NT2/D1 (cell line): ENCODE results near the gene NRXN3.

ENCODE experiments used
- DNase-seq: peaks from one replicate; pipeline ENCODE4 v3.0.0-alpha.2; 2011; ENCODE audit warnings: low read depth, low spot score
- H3K27me3 ChIP-seq: 2 replicates; pipeline ENCODE4 v1.6.0; 2011; ENCODE audit warnings: mild to moderate bottlenecking; ENCODE audit not compliant: insufficient read length, insufficient read depth
- H3K36me3 ChIP-seq: 2 replicates; pipeline ENCODE4 v1.6.1; 2011; ENCODE audit warnings: mild to moderate bottlenecking, low read length, mixed read lengths; ENCODE audit not compliant: insufficient read depth, insufficient read length
- H3K4me1 ChIP-seq: 2 replicates; pipeline ENCODE4 v1.5.1; 2011; ENCODE audit not compliant: insufficient read depth, insufficient read length
- H3K4me3 ChIP-seq: 2 replicates; pipeline ENCODE4 v1.5.1; 2011; ENCODE audit warnings: low read depth; ENCODE audit not compliant: insufficient read length
- H3K9ac ChIP-seq: 2 replicates; pipeline ENCODE4 v1.6.0; 2011; ENCODE audit warnings: low read depth; ENCODE audit not compliant: insufficient read length
- H3K9me3 ChIP-seq: 2 replicates; pipeline ENCODE4 v1.5.1; 2011; ENCODE audit warnings: mild to moderate bottlenecking, low read length; ENCODE audit not compliant: insufficient read depth
- SUZ12 ChIP-seq: IDR thresholded peaks from 2 replicates; pipeline ENCODE4 v1.6.1; 2011; ENCODE audit not compliant: insufficient read length, insufficient read depth; ENCODE audit errors: extremely low read depth
- YY1 ChIP-seq: IDR thresholded peaks from 2 replicates; pipeline ENCODE4 v1.6.1; 2011; ENCODE audit not compliant: insufficient read length, insufficient read depth
- ZNF274 ChIP-seq: IDR thresholded peaks from 2 replicates; pipeline ENCODE4 v1.6.1; 2011; ENCODE audit warnings: mild to moderate bottlenecking, low read depth, low read length

The NRXN3 gene

GRCh38 chr14:78823035-78823434 lies 652.9 kb downstream of the NRXN3 start:
- no peak overlapping the region for H3K4me3 ChIP-seq
- H3K36me3 ChIP-seq: no peaks in the 10 kb centered on the region
- H3K4me1 ChIP-seq: no peaks in the 10 kb centered on the region
- no peak for DNase-seq
- no peak for TF ChIP-seq SUZ12
- no peak for TF ChIP-seq YY1
- TF ChIP-seq ZNF274: no peak
- no peaks in the 10 kb centered on the region for H3K27me3 ChIP-seq
- H3K9ac ChIP-seq: no peak overlapping the region
- no peaks in the 10 kb centered on the region for H3K9me3 ChIP-seq

DNA sequence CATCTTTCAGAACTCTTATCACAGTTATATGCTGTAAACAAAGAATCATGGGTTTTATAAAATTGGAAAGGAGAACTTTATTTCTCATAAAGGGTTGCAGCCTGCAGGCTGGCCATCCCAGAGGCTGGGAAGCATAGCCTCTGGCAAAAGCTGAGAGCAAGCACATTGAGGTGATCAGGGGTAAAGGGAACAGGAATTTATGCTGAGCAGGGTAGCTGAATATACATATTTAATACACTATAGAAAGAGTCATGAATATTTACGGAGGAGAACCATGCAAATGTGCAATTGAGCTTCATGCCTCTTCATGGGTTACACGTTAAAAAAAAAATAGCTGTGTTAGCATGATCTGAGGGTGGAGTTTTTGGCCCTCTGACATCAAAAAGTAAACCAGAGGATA lies 653.3 kb downstream of the NRXN3 start:
- no peaks in the 10 kb centered on the region for H3K9me3 ChIP-seq
- H3K9ac ChIP-seq: no peak overlapping the region
- H3K27me3 ChIP-seq: no peaks in the 10 kb centered on the region
- H3K4me3 ChIP-seq: no peak overlapping the region
- no peak for DNase-seq
- H3K4me1 ChIP-seq: no peaks in the 10 kb centered on the region
- no peak for TF ChIP-seq ZNF274
- no peak for TF ChIP-seq YY1
- no peak for TF ChIP-seq SUZ12
- no peaks in the 10 kb centered on the region for H3K36me3 ChIP-seq

- TF ChIP-seq SUZ12 (no peak), ZNF274 (no peak), YY1 (no peak)
- Histone ChIP-seq H3K4me3 (no peak overlapping the region), H3K36me3 (no peaks in the 10 kb centered on the region), H3K9ac (no peak overlapping the region), H3K27me3 (no peaks in the 10 kb centered on the region), H3K9me3 (no peaks in the 10 kb centered on the region), H3K4me1 (no peaks in the 10 kb centered on the region)
- DNase-seq: no peak
Observed at GRCh38 chr14:78829274-78829673, 659.1 kb downstream of the NRXN3 start.

- H3K4me1 ChIP-seq: no peaks in the 10 kb centered on the region
- H3K9ac ChIP-seq: no peak overlapping the region
- TF ChIP-seq YY1 (no peak), ZNF274 (no peak), SUZ12 (no peak)
- no peaks in the 10 kb centered on the region for H3K9me3 ChIP-seq
- H3K36me3 ChIP-seq: no peaks in the 10 kb centered on the region
- H3K27me3 ChIP-seq: no peaks in the 10 kb centered on the region
- no peak for DNase-seq
- H3K4me3 ChIP-seq: no peak overlapping the region
Observed at GRCh38 chr14:78834766-78835451, 664.7 kb downstream of the NRXN3 start.

GRCh38 chr14:78835909-78836308 lies 665.7 kb downstream of the NRXN3 start:
- Histone ChIP-seq H3K27me3 (no peaks in the 10 kb centered on the region), H3K36me3 (no peaks in the 10 kb centered on the region)

DNA sequence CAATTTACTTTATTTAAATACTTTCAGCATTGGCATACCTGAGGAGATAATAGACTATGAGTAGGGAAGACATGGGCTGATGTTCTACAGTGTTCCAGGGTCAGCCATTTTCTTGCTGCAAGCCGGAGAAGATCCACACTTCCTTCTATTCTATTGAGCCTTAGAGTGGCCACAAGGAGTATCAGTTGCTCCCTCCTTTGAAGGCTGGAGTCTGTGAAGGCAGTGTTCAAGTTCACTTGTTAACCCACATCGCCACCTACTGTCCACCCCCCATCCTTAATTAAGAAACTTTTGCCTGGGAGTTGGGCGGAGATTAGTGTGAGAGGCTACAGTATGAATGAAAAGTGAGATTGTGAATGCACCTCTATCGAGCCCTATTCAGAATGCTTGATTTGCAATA lies 666.6 kb downstream of the NRXN3 start:
- Histone ChIP-seq H3K4me3 (no peak overlapping the region), H3K27me3 (no peaks in the 10 kb centered on the region), H3K4me1 (no peaks in the 10 kb centered on the region), H3K9me3 (no peaks in the 10 kb centered on the region), H3K9ac (no peak overlapping the region), H3K36me3 (no peaks in the 10 kb centered on the region)
- TF ChIP-seq YY1: peak; percentile 42
- no peak for TF ChIP-seq SUZ12
- peak; percentile 80 for DNase-seq

More at GRCh38 chr14:78835909-78836308, 665.7 kb downstream of the NRXN3 start:
- no peaks in the 10 kb centered on the region for H3K4me1 ChIP-seq
- no peaks in the 10 kb centered on the region for H3K9me3 ChIP-seq
- H3K4me3 ChIP-seq: no peak overlapping the region
- DNase-seq: no peak
- H3K9ac ChIP-seq: no peak overlapping the region
- TF ChIP-seq SUZ12: no peak
- no peak for TF ChIP-seq ZNF274
- no peak for TF ChIP-seq YY1

DNA sequence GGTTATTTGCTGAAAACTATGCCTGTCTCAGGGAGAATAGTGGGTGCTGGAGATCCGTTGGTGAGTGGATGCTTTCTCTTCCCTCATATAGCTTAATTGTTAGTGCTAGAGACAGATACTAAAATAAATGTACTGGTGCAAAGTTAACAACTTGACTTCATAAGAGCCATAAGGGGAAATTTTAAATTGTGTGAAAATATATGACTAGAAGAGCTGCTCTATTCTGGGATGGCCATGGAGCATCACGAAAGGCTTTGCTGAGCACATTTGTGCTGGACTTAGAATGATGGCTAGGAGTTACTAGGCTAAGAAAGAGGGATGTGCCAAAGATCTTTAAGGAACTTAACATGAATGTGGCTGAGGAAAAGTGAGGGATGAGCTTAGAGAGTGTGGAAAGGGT lies 668.8 kb downstream of the NRXN3 start:
- Histone ChIP-seq H3K27me3 (no peaks in the 10 kb centered on the region), H3K36me3 (no peaks in the 10 kb centered on the region), H3K9ac (no peak overlapping the region), H3K4me3 (no peak overlapping the region), H3K4me1 (no peaks in the 10 kb centered on the region), H3K9me3 (peaks cover 12% of the 10 kb centered on the region; the same call in 1 of the 2 replicates)
- DNase-seq: no peak
- TF ChIP-seq SUZ12 (no peak), ZNF274 (no peak), YY1 (no peak)

DNA sequence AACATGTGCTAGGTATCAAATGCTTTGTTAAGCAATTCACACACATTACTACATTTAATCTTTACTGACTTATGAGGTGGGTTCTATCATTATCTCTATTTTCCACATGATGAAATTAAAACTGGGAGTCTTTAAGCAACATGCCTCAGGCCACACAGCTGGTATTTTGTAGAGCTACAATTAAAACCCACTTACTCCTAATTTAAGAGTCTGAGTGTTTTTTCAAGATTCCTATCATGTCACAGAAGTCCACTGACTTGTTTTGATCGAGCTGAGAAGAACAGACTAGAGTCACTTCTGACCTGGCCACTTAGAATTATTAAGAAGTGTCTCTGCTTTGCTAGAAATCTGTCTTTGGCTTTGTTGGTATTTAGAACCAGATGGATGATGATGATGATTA lies 670.7 kb downstream of the NRXN3 start:
- Histone ChIP-seq H3K36me3 (no peaks in the 10 kb centered on the region), H3K9me3 (peaks cover 12% of the 10 kb centered on the region; the same call in 1 of the 2 replicates), H3K4me3 (no peak overlapping the region), H3K4me1 (no peaks in the 10 kb centered on the region), H3K27me3 (no peaks in the 10 kb centered on the region), H3K9ac (no peak overlapping the region)
- no peak for TF ChIP-seq SUZ12
- no peak for TF ChIP-seq YY1
- TF ChIP-seq ZNF274: no peak
- no peak for DNase-seq
